ENCODE results near the gene TRIM2. TPM values are rescaled to one million over a fixed set of nuclear protein-coding genes. Genes with fewer than 3 reads are reported as not detected.

The TRIM2 gene
- total RNA-seq, 1 donor from 2014 or later = 83.1 TPM

- TF ChIP-seq CTCF (conservative IDR thresholded peaks at IDR 0.05) = no peak
- Mint-ChIP-seq H3K27ac (no peak overlapping the region), H3K4me1 (ENCODE audit: unreplicated experiment) (no peaks in the 10 kb centered on the region), H3K9me3 (no peaks in the 10 kb centered on the region), H3K27me3 (no peaks in the 10 kb centered on the region), H3K36me3 (no peaks in the 10 kb centered on the region), H3K4me3 (no peak overlapping the region)
- DNase-seq (ENCODE audit: extremely low spot score, unreplicated experiment) = no peak
Measured at GRCh38 chr4:153170407-153170806, 33.8 kb upstream of the TRIM2 start.

GRCh38 chr4:153174821-153175567 is 29.2 kb upstream of the TRIM2 start:
- Mint-ChIP-seq H3K4me1 (ENCODE audit: unreplicated experiment) (no peaks in the 10 kb centered on the region), H3K4me3 (no peak overlapping the region), H3K27ac (no peak overlapping the region), H3K9me3 (no peaks in the 10 kb centered on the region), H3K27me3 (no peaks in the 10 kb centered on the region), H3K36me3 (no peaks in the 10 kb centered on the region)
- DNase-seq (ENCODE audit: extremely low spot score, unreplicated experiment) = no peak
- no peak for TF ChIP-seq CTCF (conservative IDR thresholded peaks at IDR 0.05)

GRCh38 chr4:153176938-153177337 is 27.3 kb upstream of the TRIM2 start:
- no peaks in the 10 kb centered on the region for H3K27me3 Mint-ChIP-seq
- H3K27ac Mint-ChIP-seq = no peak overlapping the region
- no peak for DNase-seq (ENCODE audit: extremely low spot score, unreplicated experiment)
- no peaks in the 10 kb centered on the region for H3K36me3 Mint-ChIP-seq
- no peaks in the 10 kb centered on the region for H3K9me3 Mint-ChIP-seq
- no peaks in the 10 kb centered on the region for H3K4me1 Mint-ChIP-seq (ENCODE audit: unreplicated experiment)
- no peak for TF ChIP-seq CTCF (conservative IDR thresholded peaks at IDR 0.05)
- H3K4me3 Mint-ChIP-seq = no peak overlapping the region

DNA sequence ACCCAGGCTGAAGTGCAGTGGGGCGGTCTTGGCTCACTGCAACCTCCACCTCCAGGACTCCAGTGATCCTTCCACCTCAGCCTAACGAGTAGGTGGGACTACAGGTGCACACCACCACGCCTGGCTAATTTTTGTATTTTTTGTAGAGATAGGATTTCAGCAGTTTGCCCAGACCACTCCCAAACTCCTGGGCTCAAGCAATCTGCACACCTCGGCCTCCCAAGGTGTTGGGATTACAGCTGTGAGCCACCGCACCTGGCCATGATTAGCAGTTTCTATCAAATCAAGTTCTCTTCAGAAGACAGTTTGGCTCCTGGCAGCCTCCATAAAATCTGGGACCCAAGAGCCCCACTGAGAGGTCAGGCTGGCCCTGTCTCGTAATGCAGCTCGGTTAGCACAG is 26.4 kb upstream of the TRIM2 start:
- H3K27ac Mint-ChIP-seq = no peak overlapping the region
- peaks cover 1% of the 10 kb centered on the region for H3K4me1 Mint-ChIP-seq (ENCODE audit: unreplicated experiment)
- no peak overlapping the region for H3K4me3 Mint-ChIP-seq
- H3K27me3 Mint-ChIP-seq = no peaks in the 10 kb centered on the region
- TF ChIP-seq CTCF (conservative IDR thresholded peaks at IDR 0.05) = no peak
- DNase-seq (ENCODE audit: extremely low spot score, unreplicated experiment) = no peak
- H3K36me3 Mint-ChIP-seq = no peaks in the 10 kb centered on the region
- H3K9me3 Mint-ChIP-seq = no peaks in the 10 kb centered on the region

DNA sequence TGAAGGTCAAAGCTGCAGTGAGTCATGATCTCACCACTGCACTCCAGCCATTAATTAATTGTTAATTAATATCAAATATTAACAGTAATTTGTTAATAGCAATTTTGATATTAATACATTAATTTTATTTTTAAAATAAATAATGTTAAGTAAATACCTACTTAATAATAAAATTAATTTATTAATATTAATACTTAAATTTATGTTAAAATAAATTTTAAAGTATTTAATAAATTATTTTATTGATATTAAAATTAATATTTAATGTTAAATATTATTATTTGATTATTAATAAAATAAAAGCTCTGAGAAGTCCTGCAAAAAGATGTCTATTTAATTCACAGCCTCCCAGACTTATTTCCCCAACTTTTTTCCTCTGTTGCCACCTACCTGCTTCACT is 25.1 kb upstream of the TRIM2 start:
- Mint-ChIP-seq H3K9me3 (no peaks in the 10 kb centered on the region), H3K4me1 (ENCODE audit: unreplicated experiment) (peaks cover 7% of the 10 kb centered on the region), H3K4me3 (no peak overlapping the region), H3K27me3 (no peaks in the 10 kb centered on the region), H3K27ac (no peak overlapping the region), H3K36me3 (no peaks in the 10 kb centered on the region)
- DNase-seq (ENCODE audit: extremely low spot score, unreplicated experiment) = no peak
- TF ChIP-seq CTCF (conservative IDR thresholded peaks at IDR 0.05) = no peak
